GM23338 (cell line): ENCODE results near the gene KCNAB2. TPM values are rescaled to one million over a fixed set of nuclear protein-coding genes. Genes with fewer than 3 reads are reported as not detected.

Experiments
- ATAC-seq: fragments of 200-7000 bp; cut with Tn5 transposase; 3 replicates; pipeline ENCODE4 v1.9.1; 2020
- DNase-seq: peaks from one replicate; pipeline ENCODE4 v3.0.0-alpha.2; 2015; ENCODE audit warnings: low spot score
- H2AFZ ChIP-seq: fragments of 200-600 bp; sonication (generic); 2 replicates; pipeline ENCODE4 v1.8.0; 2016; ENCODE audit warnings: antibody characterized with exemption, mild to moderate bottlenecking, moderate library complexity
- H3F3A ChIP-seq: fragments of 200-600 bp; sonication (generic); replicated peaks from 2 replicates; pipeline ENCODE4 v1.8.0; 2017; ENCODE audit warnings: antibody characterized with exemption, mixed run types, low read depth
- H3K27ac ChIP-seq: fragments of 200-600 bp; sonication (generic); 2 replicates; pipeline ENCODE4 v1.6.1; 2016; ENCODE audit warnings: low read depth
- H3K27me3 ChIP-seq: fragments of 200-600 bp; sonication (generic); 2 replicates; pipeline ENCODE4 v1.8.0; 2016; ENCODE audit warnings: mild to moderate bottlenecking, mixed run types, moderate library complexity; ENCODE audit not compliant: insufficient read depth
- H3K36me3 ChIP-seq: fragments of 200-600 bp; sonication (generic); 2 replicates; pipeline ENCODE4 v1.8.0; 2016; ENCODE audit warnings: mild to moderate bottlenecking; ENCODE audit not compliant: insufficient read depth
- H3K4me1 ChIP-seq: fragments of 200-600 bp; sonication (generic); 2 replicates; pipeline ENCODE4 v1.8.0; 2016; ENCODE audit warnings: mild to moderate bottlenecking, moderate library complexity; ENCODE audit not compliant: insufficient read depth
- H3K4me2 ChIP-seq: fragments of 200-600 bp; sonication (generic); 2 replicates; pipeline ENCODE4 v1.7.1; 2017; ENCODE audit warnings: mixed run types
- H3K4me3 ChIP-seq: fragments of 200-600 bp; sonication (generic); 2 replicates; pipeline ENCODE4 v1.6.1; 2016; ENCODE audit warnings: mixed run types
- H3K79me2 ChIP-seq: fragments of 200-600 bp; sonication (generic); replicated peaks from 2 replicates; pipeline ENCODE4 v1.8.0; 2017; ENCODE audit warnings: mild to moderate bottlenecking; ENCODE audit not compliant: insufficient read depth
- H3K9me2 ChIP-seq: fragments of 200-600 bp; sonication (generic); 2 replicates; pipeline ENCODE4 v1.8.0; 2017; ENCODE audit not compliant: insufficient read depth
- H4K20me1 ChIP-seq: fragments of 200-600 bp; sonication (generic); replicated peaks from 2 replicates; pipeline ENCODE4 v1.8.0; 2017; ENCODE audit warnings: mild to moderate bottlenecking; ENCODE audit not compliant: insufficient read depth
- H3K27ac Mint-ChIP-seq: 2 replicates; pipeline ENCODE4 v1.8.0; 2020; ENCODE audit warnings: inconsistent platforms, mild to moderate bottlenecking, moderate library complexity, mixed read lengths
- H3K27me3 Mint-ChIP-seq: 3 replicates; pipeline ENCODE4 v1.8.0; 2022; ENCODE audit warnings: low read depth, mild to moderate bottlenecking, moderate library complexity, mixed read lengths, inconsistent platforms; ENCODE audit not compliant: insufficient read depth, poor library complexity
- H3K36me3 Mint-ChIP-seq: 3 replicates; pipeline ENCODE4 v1.8.0; 2021; ENCODE audit warnings: low read depth, mild to moderate bottlenecking, inconsistent platforms, moderate library complexity, mixed read lengths
- H3K4me1 Mint-ChIP-seq: 3 replicates; pipeline ENCODE4 v1.8.0; 2020; ENCODE audit warnings: mild to moderate bottlenecking, inconsistent platforms, mixed read lengths
- H3K4me3 Mint-ChIP-seq: 3 replicates; pipeline ENCODE4 v1.8.0; 2021; ENCODE audit warnings: moderate library complexity, mild to moderate bottlenecking, inconsistent platforms, mixed read lengths
- H3K9me3 Mint-ChIP-seq: 3 replicates; pipeline ENCODE4 v1.8.0; 2020; ENCODE audit warnings: moderate library complexity, mild to moderate bottlenecking, inconsistent platforms, mixed read lengths
- CREB1 ChIP-seq: fragments of 250-450 bp; sonication (Bioruptor Pico); IDR thresholded peaks from 2 replicates; pipeline ENCODE4 v1.5.0; 2020; ENCODE audit warnings: low read depth, mild to moderate bottlenecking, moderate library complexity
- EZH2phosphoT487 ChIP-seq: fragments of 200-600 bp; sonication (generic); IDR thresholded peaks from one replicate; pipeline ENCODE4 v1.8.1; 2018; ENCODE audit warnings: antibody characterized with exemption; ENCODE audit not compliant: unreplicated experiment
- NANOG ChIP-seq: IDR thresholded peaks from 2 replicates; pipeline ENCODE4 v1.6.1; 2016; ENCODE audit warnings: antibody characterized with exemption, borderline replicate concordance
- POLR2AphosphoS5 ChIP-seq: IDR thresholded peaks from 2 replicates; pipeline ENCODE4 v1.6.1; 2016; ENCODE audit warnings: antibody characterized with exemption, low read depth
- STAT1 ChIP-seq: IDR thresholded peaks from one replicate; pipeline ENCODE4 v1.6.1; 2016; ENCODE audit warnings: antibody characterized with exemption; ENCODE audit not compliant: unreplicated experiment
- ZNF114 ChIP-seq: fragments of 250-450 bp; sonication (Bioruptor Pico); IDR thresholded peaks from 2 replicates; pipeline ENCODE4 v1.5.0; 2020; ENCODE audit warnings: mild to moderate bottlenecking, moderate library complexity
- ZNF331 ChIP-seq: fragments of 250-450 bp; sonication (Bioruptor Pico); IDR thresholded peaks from 2 replicates; pipeline ENCODE4 v1.5.0; 2020; ENCODE audit warnings: low read depth, mild to moderate bottlenecking, moderate library complexity
- polyA plus RNA-seq: library from polyadenylated mRNA; unstranded; fragments of >200 nt; fragmentation: Nextera tagmentation; extraction: Ambion mirVana; gene quantifications from 2 replicates; pipeline ENCODE4 v1.2.1, GENCODE V29; 2016
- total RNA-seq: library from RNA; depleted of rRNA; stranded (reverse); fragments of >200 nt; shearing (Covaris generic); gene quantifications from 2 replicates; pipeline ENCODE4 v1.2.3, GENCODE V29; 2014
- TF ChIP-seq, protein P1 (sequence below), 2 experiments: fragments of 200-600 bp in 1 of 2; sonication (generic) in 1 of 2; conservative IDR thresholded peaks; 2 replicates each; pipeline versions ENCODE4 v1.5.1 to v1.6.1; 2016 to 2017; ENCODE audit warnings: antibody characterized with exemption in 2 of 2, low read depth in 2 of 2, mild to moderate bottlenecking in 2 of 2, moderate library complexity in 1 of 2
- TF ChIP-seq, protein P2 (sequence below): IDR thresholded peaks from one replicate; pipeline ENCODE4 v1.6.1; 2018; ENCODE audit warnings: antibody characterized with exemption; ENCODE audit not compliant: unreplicated experiment
- TF ChIP-seq, protein P3 (sequence below): fragments of 250-450 bp; sonication (Bioruptor Pico); IDR thresholded peaks from 2 replicates; pipeline ENCODE4 v1.5.0; 2020; ENCODE audit warnings: mild to moderate bottlenecking, moderate library complexity
- TF ChIP-seq, protein P4 (sequence below): IDR thresholded peaks from 2 replicates; pipeline ENCODE4 v1.6.1; 2016; ENCODE audit warnings: antibody characterized with exemption

KCNAB2 gene
- total and polyA plus RNA-seq, 2 experiments from 2014 or later = 3.0 to 3.7 TPM

DNA sequence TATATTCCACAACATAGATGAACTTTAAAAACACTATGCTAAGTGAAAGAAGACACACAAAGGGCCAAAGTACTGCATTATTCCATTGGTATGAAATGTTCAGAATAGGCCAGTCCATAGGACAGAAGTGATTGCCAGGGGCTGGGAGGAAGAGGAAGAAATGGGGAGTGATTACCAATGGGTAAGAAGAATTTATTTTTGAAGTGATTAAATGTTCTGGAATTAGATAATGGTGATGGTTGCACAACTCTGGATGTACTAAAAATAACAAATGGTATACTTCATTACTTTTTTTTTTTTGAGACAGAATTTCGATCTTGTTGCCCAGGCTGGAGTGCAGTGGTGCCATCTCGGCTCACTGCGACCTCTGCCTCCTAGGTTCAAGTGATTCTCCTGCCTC, 72.7 kb downstream of the KCNAB2 start (continued):
- TF ChIP-seq, protein P1, sequence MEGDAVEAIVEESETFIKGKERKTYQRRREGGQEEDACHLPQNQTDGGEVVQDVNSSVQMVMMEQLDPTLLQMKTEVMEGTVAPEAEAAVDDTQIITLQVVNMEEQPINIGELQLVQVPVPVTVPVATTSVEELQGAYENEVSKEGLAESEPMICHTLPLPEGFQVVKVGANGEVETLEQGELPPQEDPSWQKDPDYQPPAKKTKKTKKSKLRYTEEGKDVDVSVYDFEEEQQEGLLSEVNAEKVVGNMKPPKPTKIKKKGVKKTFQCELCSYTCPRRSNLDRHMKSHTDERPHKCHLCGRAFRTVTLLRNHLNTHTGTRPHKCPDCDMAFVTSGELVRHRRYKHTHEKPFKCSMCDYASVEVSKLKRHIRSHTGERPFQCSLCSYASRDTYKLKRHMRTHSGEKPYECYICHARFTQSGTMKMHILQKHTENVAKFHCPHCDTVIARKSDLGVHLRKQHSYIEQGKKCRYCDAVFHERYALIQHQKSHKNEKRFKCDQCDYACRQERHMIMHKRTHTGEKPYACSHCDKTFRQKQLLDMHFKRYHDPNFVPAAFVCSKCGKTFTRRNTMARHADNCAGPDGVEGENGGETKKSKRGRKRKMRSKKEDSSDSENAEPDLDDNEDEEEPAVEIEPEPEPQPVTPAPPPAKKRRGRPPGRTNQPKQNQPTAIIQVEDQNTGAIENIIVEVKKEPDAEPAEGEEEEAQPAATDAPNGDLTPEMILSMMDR (conservative IDR thresholded peaks at IDR 0.05; ENCODE audit: low read depth in 2 of 2) = no peak
- no peak for TF ChIP-seq ZNF114 (CRISPR knock-in tag)
- no peak for TF ChIP-seq CREB1
- TF ChIP-seq EZH2phosphoT487 = no peak

DNA sequence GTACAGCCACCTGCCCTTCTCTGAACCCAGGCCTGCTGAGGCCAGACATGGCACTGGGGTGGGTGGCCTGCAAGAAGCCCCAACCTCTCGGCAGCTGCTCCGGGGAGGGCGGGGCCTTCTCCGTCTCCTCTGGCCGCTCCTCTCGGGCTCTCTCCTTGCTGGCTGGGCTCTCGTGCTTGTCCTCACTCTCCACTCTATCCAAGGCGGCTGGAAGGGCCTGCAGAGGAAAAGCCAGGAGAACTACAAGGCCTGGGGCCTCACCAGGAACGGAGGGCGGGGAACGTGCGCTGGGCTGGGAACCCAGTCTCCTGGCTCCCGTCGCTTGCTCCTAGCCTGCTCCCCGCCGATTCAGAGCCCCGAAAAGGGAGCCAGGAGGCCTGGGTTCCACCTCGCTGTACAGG, 75.3 kb downstream of the KCNAB2 start:
- ATAC-seq (no peak), DNase-seq (no peak)
- Mint-ChIP-seq H3K4me1 (no peaks in the 10 kb centered on the region; the same call in 2 of the 3 replicates), H3K4me3 (no peak overlapping the region), H3K9me3 (peaks cover 6% of the 10 kb centered on the region; the same call in 1 of the 3 replicates), H3K27me3 (peaks cover 4% of the 10 kb centered on the region), H3K36me3 (no peaks in the 10 kb centered on the region), H3K27ac (no peak overlapping the region)
- no peaks in the 10 kb centered on the region for H3K79me2 ChIP-seq
- H3K27me3 ChIP-seq = no peaks in the 10 kb centered on the region
- no peaks in the 10 kb centered on the region for H3K9me2 ChIP-seq
- H3F3A ChIP-seq = no peaks in the 10 kb centered on the region
- no peaks in the 10 kb centered on the region for H4K20me1 ChIP-seq
- no peak overlapping the region for H3K27ac ChIP-seq
- H3K4me1 ChIP-seq = no peaks in the 10 kb centered on the region
- H3K36me3 ChIP-seq = no peaks in the 10 kb centered on the region
- no peak overlapping the region for H2AFZ ChIP-seq
- H3K4me3 ChIP-seq = no peak overlapping the region
- no peak overlapping the region for H3K4me2 ChIP-seq
- TF ChIP-seq POLR2AphosphoS5 (no peak), ZNF331 (CRISPR knock-in tag) (no peak), CREB1 (no peak), STAT1 (no peak), NANOG (no peak)
- TF ChIP-seq, protein P2, sequence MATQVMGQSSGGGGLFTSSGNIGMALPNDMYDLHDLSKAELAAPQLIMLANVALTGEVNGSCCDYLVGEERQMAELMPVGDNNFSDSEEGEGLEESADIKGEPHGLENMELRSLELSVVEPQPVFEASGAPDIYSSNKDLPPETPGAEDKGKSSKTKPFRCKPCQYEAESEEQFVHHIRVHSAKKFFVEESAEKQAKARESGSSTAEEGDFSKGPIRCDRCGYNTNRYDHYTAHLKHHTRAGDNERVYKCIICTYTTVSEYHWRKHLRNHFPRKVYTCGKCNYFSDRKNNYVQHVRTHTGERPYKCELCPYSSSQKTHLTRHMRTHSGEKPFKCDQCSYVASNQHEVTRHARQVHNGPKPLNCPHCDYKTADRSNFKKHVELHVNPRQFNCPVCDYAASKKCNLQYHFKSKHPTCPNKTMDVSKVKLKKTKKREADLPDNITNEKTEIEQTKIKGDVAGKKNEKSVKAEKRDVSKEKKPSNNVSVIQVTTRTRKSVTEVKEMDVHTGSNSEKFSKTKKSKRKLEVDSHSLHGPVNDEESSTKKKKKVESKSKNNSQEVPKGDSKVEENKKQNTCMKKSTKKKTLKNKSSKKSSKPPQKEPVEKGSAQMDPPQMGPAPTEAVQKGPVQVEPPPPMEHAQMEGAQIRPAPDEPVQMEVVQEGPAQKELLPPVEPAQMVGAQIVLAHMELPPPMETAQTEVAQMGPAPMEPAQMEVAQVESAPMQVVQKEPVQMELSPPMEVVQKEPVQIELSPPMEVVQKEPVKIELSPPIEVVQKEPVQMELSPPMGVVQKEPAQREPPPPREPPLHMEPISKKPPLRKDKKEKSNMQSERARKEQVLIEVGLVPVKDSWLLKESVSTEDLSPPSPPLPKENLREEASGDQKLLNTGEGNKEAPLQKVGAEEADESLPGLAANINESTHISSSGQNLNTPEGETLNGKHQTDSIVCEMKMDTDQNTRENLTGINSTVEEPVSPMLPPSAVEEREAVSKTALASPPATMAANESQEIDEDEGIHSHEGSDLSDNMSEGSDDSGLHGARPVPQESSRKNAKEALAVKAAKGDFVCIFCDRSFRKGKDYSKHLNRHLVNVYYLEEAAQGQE = no peak
- TF ChIP-seq, protein P3, sequence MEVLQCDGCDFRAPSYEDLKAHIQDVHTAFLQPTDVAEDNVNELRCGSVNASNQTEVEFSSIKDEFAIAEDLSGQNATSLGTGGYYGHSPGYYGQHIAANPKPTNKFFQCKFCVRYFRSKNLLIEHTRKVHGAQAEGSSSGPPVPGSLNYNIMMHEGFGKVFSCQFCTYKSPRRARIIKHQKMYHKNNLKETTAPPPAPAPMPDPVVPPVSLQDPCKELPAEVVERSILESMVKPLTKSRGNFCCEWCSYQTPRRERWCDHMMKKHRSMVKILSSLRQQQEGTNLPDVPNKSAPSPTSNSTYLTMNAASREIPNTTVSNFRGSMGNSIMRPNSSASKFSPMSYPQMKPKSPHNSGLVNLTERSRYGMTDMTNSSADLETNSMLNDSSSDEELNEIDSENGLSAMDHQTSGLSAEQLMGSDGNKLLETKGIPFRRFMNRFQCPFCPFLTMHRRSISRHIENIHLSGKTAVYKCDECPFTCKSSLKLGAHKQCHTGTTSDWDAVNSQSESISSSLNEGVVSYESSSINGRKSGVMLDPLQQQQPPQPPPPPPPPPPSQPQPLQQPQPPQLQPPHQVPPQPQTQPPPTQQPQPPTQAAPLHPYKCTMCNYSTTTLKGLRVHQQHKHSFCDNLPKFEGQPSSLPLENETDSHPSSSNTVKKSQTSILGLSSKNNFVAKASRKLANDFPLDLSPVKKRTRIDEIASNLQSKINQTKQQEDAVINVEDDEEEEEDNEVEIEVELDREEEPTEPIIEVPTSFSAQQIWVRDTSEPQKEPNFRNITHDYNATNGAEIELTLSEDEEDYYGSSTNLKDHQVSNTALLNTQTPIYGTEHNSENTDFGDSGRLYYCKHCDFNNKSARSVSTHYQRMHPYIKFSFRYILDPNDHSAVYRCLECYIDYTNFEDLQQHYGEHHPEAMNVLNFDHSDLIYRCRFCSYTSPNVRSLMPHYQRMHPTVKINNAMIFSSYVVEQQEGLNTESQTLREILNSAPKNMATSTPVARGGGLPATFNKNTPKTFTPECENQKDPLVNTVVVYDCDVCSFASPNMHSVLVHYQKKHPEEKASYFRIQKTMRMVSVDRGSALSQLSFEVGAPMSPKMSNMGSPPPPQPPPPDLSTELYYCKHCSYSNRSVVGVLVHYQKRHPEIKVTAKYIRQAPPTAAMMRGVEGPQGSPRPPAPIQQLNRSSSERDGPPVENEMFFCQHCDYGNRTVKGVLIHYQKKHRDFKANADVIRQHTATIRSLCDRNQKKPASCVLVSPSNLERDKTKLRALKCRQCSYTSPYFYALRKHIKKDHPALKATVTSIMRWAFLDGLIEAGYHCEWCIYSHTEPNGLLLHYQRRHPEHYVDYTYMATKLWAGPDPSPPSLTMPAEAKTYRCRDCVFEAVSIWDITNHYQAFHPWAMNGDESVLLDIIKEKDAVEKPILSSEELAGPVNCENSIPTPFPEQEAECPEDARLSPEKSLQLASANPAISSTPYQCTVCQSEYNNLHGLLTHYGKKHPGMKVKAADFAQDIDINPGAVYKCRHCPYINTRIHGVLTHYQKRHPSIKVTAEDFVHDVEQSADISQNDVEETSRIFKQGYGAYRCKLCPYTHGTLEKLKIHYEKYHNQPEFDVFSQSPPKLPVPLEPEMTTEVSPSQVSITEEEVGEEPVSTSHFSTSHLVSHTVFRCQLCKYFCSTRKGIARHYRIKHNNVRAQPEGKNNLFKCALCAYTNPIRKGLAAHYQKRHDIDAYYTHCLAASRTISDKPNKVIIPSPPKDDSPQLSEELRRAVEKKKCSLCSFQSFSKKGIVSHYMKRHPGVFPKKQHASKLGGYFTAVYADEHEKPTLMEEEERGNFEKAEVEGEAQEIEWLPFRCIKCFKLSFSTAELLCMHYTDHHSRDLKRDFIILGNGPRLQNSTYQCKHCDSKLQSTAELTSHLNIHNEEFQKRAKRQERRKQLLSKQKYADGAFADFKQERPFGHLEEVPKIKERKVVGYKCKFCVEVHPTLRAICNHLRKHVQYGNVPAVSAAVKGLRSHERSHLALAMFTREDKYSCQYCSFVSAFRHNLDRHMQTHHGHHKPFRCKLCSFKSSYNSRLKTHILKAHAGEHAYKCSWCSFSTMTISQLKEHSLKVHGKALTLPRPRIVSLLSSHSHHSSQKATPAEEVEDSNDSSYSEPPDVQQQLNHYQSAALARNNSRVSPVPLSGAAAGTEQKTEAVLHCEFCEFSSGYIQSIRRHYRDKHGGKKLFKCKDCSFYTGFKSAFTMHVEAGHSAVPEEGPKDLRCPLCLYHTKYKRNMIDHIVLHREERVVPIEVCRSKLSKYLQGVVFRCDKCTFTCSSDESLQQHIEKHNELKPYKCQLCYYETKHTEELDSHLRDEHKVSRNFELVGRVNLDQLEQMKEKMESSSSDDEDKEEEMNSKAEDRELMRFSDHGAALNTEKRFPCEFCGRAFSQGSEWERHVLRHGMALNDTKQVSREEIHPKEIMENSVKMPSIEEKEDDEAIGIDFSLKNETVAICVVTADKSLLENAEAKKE (CRISPR knock-in tag) = no peak
- TF ChIP-seq, protein P4, sequence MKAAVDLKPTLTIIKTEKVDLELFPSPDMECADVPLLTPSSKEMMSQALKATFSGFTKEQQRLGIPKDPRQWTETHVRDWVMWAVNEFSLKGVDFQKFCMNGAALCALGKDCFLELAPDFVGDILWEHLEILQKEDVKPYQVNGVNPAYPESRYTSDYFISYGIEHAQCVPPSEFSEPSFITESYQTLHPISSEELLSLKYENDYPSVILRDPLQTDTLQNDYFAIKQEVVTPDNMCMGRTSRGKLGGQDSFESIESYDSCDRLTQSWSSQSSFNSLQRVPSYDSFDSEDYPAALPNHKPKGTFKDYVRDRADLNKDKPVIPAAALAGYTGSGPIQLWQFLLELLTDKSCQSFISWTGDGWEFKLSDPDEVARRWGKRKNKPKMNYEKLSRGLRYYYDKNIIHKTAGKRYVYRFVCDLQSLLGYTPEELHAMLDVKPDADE = no peak
- TF ChIP-seq, protein P1 (conservative IDR thresholded peaks at IDR 0.05; ENCODE audit: low read depth in 2 of 2) = no peak
